GM12891 (cell line): ENCODE results near the gene COL21A1.

ENCODE experiments used
- PAX5 ChIP-seq: IDR thresholded peaks from 2 replicates; pipeline ENCODE4 v1.6.1; 2011; ENCODE audit warnings: low read length, moderate library complexity, mild to moderate bottlenecking; ENCODE audit not compliant: insufficient read depth, severe bottlenecking
- POLR2A ChIP-seq: IDR thresholded peaks from 2 replicates; pipeline ENCODE4 v1.6.1; 2011; ENCODE audit warnings: low read depth, low read length, control low read depth
- POLR2AphosphoS5 ChIP-seq: IDR thresholded peaks from 2 replicates; pipeline ENCODE4 v1.6.1; 2011; ENCODE audit warnings: low read depth, low read length, control low read depth
- POU2F2 ChIP-seq: IDR thresholded peaks from 2 replicates; pipeline ENCODE4 v1.6.1; 2011; ENCODE audit warnings: low read depth, mild to moderate bottlenecking, control low read depth, low read length, moderate library complexity
- SPI1 ChIP-seq: IDR thresholded peaks from 2 replicates; pipeline ENCODE4 v1.6.1; 2011; ENCODE audit warnings: low read depth, low read length, control low read depth
- TAF1 ChIP-seq: IDR thresholded peaks from 2 replicates; pipeline ENCODE4 v1.6.1; 2011; ENCODE audit warnings: low read depth, low read length, control low read depth

DNA sequence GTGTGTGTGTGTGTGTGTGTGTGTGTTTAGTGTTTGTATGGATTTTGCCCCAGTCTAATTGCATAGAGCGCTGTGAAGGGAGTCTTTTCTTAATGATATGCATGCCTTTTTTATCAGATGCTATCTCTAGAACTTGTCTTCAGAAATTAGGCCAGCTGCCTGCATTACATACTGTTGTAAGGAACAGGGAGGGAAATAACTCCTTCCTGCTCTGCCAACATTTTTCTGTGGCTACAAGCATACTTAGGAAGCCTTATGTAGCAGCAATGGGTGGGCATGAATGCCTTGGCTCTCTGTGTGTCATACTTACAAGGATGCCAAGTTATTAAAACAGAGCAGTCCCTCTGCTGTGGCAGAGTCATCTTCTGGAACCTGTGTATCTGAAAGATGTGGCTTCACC is 8.0 kb upstream of the COL21A1 start:
- no peak for TF ChIP-seq POLR2A
- TF ChIP-seq POLR2AphosphoS5 = no peak
- TF ChIP-seq TAF1 = no peak
- no peak for TF ChIP-seq SPI1
- TF ChIP-seq POU2F2 = no peak
- no peak for TF ChIP-seq PAX5
